ENCODE data around the gene ARHGAP9.

ARHGAP9 gene

DNA sequence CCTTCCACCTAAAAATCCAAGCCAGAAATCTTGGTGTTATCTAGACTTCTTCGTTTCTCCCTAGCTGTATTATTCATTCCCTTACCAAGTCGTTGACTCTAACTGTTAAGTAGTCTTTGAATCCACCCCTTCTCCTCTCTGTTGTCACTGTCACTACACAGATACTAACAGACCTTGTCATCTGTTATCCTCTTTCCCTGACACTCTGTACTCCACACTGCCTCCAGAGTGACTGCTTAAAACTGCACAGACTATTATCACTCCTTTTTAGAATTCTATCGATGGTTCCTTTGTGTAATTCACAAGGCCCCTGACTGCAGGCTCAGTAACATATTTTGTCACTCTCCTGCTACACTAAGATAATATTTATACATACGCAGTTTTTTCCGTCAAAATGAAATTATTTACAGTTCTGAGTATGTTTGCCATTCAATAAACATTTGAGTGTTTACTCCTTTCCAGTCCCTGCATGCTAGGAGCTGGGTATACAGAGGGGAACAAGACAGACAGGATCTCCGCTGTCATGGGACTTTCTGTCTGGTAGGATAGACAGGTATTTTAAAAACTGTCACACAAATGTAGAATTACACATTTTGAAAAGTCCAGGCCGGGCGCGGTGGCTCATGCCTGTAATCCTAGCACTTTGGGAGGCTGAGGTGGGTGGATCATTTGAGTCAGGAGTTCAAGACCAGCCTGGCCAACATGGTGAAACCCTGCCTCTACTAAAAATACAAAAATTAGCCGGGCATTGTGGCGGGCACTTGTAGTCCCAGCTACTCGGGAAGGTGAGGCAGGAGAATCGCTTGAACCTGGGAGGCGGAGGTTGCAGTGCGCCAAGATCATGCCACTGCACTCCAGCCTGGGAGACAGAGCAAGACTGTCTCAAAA lies 12.0 kb upstream of the ARHGAP9 start:
- no peak for DNase-seq (ENCODE audit: low spot score)

DNA sequence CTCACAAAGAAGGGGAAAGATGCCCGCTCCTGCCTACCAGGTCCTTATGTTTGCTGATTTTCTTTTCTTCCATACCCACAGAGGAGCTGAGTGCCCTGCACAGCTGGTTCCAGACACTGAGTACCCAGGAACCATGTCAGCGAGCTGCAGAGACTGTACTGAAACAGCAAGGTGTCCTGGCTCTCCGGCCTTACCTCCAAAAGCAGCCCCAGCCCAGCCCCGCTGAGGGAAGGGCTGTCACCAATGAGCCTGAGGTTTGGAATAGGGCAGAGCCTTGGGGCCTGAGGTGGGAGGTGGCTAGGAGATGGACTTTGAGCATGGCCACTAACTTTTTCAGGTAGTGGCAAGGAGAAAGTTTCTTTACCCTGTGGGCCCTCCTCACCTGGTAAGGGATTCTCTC lies 10.5 kb upstream of the ARHGAP9 start:
- DNase-seq (ENCODE audit: low spot score): no peak

DNA sequence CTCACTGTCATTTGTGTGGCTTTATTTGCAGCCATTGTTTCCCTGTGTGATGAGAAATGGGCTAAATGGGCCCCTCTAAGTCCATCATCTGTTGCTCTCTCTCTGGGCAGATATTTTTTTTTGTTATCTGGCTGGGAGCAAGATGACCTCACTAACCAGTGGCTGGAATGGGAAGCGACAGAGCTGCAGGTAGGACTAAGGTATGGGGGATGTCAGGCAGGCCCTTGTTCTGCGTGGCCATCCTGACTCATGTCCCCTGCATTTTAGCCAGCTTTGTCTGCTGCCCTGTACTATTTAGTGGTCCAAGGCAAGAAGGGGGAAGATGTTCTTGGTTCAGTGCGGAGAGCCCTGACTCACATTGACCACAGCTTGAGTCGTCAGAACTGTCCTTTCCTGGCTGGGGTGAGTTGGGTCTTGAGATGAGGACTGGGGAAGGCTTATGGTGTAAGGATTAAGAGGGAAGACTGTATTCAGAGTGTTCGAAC lies 9.5 kb upstream of the ARHGAP9 start:
- peak; percentile 72 for DNase-seq (ENCODE audit: low spot score)

DNA sequence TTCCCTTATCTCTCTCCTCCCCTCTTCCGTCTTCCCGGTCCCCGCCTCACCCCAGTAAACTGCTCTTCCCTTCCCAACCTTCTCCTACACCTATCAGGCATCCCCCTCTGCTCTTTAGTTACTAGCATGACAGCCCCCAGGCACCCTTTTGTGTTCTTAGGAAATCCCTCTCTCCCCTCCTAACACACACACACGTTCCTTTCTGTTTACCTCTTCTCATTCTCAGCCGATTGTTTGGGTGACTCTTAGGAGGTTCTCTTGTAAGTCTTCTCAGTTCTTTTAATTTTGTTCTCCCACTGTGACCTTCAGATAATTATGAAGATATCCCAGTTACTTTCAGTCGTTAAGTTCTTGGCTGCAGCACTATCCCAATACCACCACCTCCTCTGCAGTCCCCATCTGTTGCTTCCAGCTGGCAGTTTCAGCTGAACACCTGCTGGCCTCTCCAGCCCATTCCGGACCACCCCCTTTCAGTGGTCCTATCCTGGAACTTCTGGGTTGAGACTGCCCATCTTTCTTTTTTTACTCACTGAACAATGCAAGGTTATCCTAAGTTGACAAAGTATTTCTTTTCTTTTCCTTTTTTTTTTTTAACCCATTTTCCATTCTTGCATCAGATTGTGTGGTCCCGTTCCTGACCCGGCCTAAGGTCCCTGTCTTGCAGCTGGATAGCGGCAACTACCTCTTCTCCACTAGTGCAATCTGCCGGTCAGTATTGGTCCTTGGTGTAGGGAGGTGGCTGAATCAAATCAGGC lies 8.9 kb upstream of the ARHGAP9 start:
- DNase-seq (ENCODE audit: low spot score): no peak

DNA sequence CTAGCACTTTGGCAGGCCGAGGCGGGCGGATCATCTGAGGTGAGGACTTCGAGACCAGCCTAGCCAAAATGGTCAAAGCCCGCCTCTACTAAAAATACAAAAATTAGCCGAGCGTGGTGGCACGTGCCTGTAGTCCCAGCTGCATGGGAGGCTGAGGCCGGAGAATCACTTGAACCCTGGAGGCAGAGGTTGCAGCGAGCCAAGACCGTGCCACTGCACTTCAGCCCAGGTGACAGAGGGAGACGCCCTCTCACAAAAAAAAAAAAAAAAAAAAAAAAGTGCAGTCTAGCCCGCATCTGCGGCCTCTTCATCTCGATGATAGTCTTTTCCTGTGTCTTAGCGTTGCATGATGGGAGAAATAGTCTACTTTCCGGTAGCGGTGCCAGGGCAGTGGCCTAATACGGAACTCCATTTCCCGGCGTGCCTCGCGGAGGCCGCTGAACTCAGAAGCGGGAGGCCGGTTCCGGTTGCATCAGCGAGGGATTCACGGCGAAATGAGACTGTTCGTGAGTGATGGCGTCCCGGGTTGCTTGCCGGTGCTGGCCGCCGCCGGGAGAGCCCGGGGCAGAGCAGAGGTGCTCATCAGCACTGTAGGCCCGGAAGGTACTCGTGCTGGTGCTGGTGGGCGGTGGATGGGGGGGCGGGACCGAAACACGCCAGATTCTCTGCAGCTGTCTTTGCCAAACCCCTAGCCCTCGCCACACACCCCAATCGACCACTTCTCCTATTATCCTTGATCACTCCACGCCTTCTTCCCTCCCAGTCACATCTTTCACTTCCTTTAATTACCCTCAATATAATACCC lies 8.1 kb upstream of the ARHGAP9 start, which contains the start of gene MARS1:
TSS of gene MARS1 (plus strand) at position 472 of the 805 bp plus-strand sequence. CDS start at position 495, 23 bp downstream.
- DNase-seq (ENCODE audit: low spot score): peak; percentile 97

DNA sequence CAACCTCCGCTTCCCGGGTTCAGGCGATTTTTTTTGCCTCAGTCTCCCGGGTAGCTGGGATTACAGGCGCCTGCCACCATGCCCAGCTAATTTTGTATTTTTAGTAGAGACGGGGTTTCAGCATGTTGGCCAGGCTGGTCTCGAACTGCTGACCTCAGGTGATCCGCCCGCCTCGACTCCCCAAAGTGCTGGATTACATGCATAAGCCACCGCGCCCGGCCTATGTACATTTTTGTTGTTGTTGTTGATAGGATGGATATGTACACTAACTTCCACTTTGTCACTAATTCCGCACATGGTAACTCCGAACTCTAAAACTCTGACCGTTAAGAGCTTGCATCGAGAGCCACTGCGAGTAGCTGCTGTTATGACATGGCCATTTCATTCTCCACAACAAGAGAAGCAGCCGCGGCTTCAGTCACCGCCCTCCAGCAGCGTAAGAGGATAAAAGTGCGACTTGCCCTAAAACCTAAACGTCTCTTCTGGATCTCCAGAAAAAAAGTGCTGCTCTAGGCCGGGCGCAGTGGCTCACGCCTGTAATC lies 7.5 kb upstream of the ARHGAP9 start:
- DNase-seq (ENCODE audit: low spot score): no peak

DNA sequence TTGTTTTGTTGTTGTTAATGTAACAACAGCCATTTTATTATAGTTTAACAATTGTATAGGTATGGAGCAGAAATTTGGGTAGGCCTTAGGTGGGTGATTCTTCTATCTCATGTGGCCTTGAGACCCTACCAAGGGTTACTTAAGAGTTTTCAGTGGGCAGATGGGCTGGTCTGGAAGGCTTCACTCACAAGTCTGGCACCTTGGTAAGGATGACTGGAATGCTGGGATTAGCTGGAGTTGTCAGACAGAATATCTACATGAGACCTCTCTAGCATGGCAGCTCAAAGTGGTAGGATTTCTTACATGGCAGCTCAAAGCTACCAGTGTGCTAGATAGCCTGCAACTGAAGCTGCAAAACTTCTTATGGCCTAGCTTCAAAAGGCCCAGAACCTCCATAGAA lies 6.0 kb upstream of the ARHGAP9 start:
- no peak for DNase-seq (ENCODE audit: low spot score)

DNA sequence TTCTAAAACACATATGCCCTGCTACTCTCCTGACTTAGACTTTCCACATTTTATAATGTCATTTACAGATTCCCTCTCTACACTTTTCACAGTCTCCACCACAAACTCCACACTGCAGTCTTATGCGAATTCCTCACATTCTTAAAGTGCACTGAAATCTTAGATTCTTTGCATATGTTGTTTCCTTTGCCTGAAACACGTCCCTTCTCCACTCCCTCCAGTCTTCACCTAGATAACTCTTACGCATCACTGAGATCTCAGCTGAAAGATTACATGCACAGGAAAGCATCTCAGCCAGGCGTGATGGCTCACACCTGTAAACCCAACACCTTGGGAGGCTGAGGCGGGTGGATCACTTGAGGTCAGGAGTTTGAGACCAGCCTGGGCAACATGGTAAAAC lies 3.8 kb upstream of the ARHGAP9 start:
- DNase-seq (ENCODE audit: low spot score): peak; percentile 86

DNA sequence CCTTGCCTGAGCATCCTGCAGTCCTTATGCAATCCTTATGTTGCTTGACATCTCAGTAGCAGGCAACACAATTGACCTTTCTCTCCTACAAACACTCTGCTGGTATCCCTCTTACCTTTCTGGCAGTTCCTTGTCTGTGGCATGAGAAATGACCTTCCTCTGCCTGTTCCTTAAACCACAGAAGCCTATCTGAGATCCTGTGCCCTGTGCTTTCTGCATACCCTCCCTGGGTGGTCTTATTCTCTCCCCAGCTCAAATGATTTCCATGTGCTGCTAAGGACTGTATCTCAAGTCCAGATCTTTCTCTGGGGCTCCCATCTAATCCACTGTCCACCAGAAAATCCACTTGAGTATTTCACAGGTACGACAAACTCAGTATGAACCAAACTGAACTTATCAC lies 2.0 kb upstream of the ARHGAP9 start:
- DNase-seq (ENCODE audit: low spot score): no peak

DNA sequence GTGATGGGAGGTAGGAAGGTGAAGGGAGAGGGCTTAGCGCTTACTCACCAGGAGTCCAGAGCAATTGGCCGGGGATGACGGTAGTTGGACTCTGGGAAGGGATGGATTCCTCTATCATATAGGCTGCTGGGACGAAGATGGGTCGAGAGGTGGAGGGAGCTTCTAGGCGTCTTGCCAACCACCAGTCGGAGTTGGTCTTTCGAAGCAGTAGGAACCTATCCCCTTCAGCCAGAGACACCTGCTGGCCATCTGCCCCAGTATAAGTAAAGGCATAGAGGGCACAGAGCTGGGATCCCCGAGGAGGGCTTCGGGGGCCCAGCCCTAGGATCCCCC lies 657 bp downstream of the ARHGAP9 start:
- no peak for DNase-seq (ENCODE audit: low spot score)

DNA sequence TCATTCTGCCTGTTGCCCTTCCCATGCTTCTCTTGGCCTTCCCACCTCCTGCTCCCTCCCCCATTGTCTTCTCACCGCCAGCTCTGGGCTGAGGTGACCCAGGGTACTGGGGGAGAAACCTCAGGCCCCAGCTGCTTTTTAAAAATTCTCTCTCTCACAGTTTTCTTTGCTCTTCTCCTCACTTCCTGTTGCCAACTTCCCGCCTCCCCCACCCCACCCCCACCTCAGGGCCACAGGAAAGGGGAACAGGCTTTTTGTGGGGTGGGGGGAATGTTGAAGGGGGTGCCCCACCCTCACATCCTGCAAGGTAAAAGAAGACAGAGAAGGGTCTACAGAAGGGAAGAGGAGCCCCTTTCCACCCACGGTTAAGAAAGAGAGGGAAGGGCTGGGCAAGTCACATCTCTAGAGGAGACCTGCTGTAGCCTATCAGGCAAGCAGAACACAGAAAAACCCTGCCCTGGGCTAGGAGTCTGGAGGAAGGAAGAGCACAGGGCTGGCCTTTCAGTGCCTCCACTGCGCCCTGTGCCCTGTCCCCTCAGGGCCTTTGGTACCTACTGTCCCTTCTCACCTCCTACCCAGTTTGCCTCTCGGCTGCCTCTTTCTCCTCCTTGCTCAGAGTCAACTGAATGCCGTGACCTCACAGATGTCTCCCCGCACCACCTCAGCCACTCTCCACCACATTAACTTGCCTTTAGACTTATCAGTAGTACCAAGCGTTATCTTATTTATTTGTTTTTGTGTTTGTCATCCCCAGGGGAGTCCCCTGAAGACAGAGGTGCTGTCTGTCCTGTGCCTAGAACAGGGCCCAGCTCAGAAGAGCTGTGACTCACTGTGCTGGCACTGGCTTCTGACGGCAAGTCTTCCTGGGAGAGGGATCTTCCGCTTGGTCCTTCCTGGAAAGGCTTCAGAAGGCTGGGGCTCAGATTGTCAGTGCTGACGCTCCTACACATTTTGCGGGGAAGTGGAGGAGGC lies 1.7 kb downstream of the ARHGAP9 start:
- DNase-seq (ENCODE audit: low spot score): peak; percentile 46

DNA sequence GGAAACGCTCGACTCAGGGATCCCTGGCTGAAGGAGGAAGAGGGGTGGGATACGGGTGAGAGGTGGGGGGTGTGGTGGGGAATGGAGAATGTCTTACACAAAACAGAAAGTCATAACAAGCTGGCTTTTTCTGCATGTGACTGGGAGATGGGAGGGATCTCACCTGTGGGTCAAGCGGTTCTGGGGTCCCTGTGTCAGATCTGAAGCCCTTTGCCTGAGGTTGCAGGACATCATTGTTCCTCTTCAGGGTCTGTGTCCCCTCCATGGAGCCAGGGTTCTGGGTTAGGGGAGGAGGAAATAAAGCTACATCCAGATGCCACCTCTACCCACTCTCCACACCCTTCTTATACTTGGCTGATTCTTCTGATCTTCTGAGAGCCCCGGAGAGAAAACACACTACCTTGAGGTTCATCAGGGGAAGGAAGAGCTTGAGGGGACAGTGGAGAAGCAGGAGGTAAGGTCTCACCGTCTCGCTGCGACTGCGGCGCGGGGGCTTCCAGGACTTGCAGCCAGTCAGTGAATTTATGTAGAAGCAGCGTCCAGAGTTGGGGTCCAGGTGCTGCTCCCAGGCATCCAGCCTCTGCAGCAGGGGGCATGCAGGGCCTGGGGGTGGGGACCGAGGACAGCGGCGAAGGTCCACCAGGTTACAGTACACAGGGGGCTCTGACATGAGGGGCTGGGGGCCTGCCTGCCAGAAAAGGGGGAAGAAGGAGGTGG lies 2.5 kb downstream of the ARHGAP9 start:
- DNase-seq (ENCODE audit: low spot score): no peak

DNA sequence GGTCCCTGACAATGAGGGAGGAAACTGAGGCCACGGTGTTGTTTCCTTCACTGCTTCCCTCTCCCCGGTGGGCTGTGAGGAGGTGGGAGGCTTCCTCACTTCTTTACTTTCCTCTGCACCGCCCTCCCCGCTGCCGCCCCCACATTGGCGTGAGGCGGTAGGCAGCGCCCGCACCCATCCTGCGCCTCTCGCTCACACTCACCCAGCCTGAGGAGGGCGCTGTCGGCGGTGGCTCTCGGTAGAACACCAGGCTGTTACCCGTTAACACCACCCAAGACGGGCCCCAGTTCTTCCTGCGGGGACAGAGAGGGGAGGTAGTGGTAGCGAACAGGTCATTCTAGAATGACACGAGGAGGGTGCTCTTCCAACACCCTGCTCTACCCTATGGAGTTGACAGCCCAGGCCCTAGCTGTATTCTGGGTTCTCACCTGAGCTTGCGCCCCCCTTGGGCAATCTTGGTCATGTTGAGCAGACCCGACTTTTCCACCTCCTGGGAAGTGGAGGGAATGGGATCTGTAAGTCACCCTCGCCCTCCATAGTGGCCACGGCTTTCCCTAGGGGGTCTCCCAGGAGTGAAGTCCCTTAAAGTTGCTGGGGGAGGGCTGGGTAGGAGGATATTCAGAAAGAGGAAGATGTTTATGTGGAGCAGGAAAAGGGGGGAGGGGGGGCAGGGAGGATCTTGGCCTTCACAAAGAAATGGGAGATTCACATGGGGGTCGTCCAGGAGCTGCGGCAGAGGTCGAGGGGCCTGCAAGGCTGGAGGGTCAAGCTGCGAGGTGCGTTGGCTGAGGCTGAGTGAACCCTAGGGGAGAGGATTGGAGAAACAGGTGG lies 3.3 kb downstream of the ARHGAP9 start:
- no peak for DNase-seq (ENCODE audit: low spot score)

DNA sequence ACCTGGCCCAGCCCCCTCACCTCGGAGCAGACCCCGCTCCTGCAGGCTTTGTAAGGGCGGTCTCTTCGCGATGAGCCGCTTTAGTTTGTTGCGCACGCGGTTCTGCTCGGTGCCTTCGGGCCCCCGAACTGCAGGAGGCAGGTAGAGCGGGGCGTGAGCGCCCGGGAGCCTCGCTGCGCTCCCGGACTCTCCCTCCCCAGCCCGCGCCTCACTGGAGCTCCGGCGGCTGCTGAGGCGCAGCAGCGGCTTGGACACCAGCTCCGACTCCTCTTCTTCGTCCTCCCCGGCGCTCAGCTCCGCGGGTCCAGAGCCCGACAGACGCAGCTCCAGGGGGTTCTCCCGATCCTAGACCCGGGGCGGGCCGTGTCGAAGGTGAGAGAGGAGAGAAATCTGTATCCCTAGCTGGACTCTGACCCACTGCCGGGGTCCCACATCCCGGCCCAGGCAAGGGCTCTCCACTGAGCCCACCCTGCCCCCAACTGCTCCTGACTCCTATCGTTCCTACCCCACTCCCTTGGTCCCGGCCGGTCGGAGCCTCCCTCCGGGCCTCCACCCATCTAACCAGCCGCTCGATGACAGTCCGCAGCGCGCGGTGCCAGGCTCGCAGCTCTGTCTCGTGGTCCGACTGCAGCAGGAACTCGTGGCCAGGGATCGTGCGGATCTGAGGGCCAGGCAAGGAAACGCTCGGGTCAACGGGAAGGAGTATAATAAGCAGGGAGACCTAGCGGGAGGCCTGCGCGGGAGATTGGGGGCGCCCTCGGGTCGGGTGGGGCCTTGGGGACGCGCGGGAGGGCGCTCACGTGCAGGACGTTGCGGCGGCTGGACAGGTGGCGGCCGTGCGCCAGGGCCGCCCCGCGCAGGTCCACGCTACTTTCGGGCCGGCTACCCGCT lies 4.2 kb downstream of the ARHGAP9 start:
- DNase-seq (ENCODE audit: low spot score): no peak

DNA sequence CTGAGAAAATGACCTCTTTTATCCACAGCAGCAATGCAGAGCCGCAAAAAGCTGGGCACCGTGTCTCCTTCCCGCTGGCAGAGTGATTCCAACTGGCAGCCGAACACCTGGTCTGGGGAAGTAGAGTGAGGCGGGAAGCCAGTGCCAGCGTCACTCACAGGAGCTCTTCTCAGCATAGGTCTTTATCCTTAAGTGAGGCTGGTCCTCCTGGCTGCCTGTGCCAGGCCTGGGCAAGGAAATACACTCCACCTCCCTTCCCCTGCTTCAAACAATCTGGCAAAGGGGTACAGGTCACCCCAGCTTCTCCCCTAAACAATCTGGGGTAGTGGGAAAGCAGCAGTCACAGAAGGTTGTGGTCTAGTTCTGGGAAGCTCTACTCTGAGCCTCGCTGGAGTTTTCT lies 4.8 kb downstream of the ARHGAP9 start:
- no peak for DNase-seq (ENCODE audit: low spot score)

DNA sequence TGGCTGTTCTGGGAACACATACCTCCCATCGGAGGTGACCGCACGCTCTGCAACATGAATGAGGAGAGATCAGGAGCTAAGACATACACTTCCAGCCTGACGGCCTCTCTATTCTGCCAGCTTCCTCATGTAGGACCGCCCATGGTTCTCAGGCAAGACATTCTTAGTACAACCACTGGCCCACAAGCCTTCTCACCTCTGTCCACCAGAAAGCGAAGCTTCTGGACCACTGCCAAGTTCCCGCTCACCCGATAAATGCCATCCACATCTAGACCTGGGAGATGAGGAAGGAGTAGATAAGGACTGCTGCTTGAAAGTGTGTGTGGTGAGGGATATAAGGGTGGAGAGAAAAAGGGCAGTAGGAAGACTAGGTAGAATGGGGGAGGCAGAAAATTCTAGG lies 5.2 kb downstream of the ARHGAP9 start:
- DNase-seq (ENCODE audit: low spot score): no peak

DNA sequence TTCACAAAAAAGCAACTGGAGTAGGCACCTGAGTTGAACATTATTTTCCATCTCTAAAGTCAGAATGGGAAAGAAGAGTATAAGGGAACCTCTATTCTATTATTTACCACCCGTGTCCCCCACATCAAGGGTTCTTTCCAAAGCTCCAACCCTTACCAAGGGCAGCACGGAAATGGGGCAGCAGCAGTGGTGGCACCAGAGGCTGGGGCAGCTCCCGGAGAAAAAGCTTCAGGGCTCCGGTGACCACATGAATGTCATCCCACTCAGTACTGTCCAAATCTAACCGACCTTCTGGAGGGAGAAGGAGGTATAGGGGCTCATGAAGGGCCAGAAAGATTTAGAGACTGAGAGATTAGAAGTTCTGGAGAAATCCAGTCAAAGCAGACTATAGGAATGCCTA lies 5.8 kb downstream of the ARHGAP9 start:
- no peak for DNase-seq (ENCODE audit: low spot score)

DNA sequence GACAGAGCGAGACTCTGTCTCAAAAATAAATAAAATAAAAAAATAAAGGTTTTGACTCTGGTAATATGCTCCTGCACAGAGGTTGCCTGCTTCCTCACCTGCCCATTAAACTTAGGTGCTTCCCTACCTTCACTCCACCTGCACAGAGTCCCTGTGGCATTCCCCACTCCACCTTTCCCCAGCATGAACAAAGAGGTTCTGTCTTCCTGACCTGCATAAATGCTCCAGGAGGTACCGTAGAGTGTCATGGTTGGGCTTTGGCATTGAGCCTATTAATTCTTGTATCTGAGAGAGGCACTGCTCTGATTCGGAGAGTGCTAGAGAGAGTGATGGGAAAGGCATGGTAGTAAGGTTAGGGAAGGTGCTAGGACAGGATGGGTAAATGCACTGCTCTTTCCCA lies 6.3 kb downstream of the ARHGAP9 start:
- no peak for DNase-seq (ENCODE audit: low spot score)

All from kidney tubule cell (primary cell).